GM21526 (cell line): ENCODE data around the gene CCNYL1.

ENCODE experiments used
- ATAC-seq: cut with Tn5 transposase; IDR thresholded peaks from one replicate; pipeline ENCODE4 v1.9.1; 2021; ENCODE audit warnings: moderate library complexity; ENCODE audit not compliant: unreplicated experiment, low FRiP score

CCNYL1 gene

DNA sequence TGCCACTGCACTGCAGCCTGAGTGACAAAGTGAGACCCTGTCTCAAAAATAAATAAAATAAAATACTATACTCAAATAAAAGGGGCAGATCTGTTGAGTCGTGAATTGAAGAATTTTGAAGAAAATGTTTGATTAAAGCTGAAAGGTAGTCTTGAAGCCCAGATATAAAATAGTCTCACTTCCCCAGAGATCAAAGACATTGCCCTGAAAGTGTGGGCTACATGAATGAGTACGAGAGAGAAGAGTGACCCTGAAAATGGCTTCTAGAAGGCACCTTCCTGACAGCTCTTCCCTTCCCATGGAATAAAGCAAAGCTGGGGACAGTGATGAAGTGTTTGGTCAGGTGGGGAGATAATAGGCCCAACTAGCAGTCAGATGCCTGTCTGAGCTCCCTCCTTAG lies 72.1 kb downstream of the CCNYL1 start:
- ATAC-seq = no peak

DNA sequence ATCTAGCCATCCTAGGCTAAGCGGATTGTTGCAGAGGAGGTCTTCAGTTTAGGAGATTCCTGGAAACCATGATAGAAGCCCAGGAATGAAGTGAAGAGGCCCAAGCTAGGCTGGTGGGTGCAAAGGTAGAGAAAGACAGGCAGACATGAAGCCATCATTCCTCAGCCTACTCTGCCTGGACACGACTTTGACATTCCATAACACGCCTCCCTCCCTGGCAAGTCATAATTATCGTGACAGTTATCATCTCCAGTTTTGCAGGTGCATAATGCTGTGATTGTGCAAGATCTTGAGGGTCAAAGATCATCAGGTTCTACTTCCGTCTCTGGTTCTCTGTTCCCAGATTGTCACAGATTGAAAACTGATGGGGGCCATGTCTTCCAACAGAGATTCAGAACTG lies 73.5 kb downstream of the CCNYL1 start:
- ATAC-seq = no peak

DNA sequence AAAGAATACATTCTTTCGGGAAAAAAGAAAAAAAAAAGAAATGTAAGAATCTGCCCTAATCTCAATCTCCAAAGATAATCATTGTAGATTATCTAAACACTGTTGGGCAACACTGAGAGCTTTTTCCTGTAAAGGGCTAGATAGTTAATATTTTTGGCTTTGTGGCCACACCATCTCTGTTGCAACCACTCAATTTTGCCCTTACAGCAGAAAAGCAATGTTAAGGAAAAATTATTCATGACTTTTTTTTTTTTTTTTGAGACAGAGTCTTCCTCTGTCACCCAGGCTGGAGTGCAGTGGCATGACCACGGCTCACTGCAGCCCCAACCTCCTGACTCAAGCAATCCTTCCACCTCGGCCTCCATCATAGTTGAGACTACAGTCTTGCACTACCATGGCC lies 75.6 kb downstream of the CCNYL1 start:
- no peak for ATAC-seq

DNA sequence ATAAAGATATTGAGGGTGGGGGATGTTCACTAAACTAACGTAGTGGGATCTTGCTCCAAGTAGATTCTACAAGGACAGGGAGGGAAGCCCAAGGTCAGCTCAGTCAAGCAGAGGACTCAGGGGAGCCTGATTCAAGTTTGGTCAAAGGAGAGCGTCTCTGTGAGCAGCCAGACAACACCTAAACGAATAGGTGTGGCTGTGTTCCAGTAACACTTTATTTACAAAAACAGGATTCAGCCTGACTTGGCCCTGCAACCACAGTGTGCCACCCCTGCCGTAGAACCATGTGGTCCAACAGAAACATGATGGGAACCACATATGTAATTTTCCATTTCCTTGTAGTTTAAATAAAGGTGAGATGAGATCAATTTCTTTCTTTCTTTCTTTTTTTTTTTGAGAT lies 76.4 kb downstream of the CCNYL1 start:
- no peak for ATAC-seq

DNA sequence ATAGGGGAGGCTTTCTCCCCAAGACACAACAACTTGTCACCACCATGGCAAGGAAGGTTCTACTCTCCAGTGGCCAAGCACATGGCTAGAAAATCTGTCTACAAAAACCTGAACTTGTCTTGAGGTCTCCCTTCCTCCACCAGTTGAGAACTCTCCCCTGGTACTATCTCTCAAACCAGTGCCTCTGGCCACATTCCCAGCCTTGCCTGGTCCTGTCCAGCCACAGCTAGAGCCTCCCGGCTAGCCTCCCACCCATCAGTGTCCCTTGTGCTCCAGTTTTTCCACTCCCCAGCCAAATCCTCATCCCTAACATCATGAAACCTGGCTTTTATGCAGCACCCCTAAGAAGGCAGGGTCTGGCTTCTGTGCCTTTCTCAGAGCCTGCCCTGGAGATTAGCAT lies 79.5 kb downstream of the CCNYL1 start:
- no peak for ATAC-seq

DNA sequence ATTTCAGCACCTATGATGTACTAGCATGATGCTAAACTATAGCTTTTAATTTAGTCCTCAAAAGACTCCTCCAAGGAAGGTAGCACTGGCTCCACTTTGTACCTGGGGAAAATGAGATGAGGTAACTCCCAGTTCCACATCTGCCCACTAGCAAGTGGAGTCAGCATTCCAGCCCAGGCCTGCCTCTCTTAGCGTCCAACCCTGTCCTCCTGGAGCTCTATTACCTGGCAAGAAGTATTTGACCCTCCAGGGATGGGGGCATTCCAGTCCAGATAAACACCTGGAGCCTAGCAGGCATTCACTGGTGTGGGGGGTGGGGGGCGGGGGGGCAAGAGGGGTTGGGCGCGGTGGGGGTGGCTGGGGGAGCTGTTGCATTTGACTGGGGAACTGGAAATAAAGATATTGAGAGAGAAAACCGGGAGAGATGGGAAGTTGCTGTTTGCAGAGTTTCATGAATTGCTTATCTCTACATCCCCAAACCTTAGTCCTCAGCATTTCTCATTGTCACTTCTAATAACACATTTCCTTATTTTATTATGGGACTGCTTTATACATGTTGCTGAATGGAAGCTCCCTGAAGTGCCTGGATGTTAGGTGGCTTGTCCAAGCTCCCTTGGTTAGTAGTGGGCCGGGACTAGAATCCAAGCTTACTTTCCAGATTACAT lies 80.3 kb downstream of the CCNYL1 start:
- ATAC-seq = no peak

DNA sequence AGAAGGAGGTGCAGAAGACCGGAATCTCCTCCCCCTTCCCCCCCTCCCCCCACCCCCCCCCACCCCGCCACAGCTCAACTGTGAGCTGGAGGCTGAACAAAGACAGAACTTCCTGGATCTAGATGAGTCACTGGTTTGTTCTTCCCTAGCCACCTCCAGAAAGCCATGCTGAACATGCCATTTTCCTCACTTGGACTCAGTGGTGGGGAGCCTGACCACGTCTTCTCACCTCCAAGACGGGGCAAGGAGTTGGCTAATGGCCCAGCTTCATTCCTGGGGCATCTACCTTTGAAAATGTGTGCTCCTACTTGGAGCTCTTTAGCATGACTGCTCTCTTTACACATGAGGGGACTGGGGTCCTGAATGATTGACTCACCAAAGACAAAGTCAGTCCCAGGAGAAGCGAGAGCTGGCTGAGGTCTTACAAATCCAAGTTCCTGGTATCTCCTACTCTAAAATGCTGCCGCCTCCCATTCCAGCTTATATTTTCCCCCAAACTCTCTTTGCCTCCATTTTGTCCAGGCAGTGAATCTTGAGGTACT lies 80.9 kb downstream of the CCNYL1 start:
- no peak for ATAC-seq

DNA sequence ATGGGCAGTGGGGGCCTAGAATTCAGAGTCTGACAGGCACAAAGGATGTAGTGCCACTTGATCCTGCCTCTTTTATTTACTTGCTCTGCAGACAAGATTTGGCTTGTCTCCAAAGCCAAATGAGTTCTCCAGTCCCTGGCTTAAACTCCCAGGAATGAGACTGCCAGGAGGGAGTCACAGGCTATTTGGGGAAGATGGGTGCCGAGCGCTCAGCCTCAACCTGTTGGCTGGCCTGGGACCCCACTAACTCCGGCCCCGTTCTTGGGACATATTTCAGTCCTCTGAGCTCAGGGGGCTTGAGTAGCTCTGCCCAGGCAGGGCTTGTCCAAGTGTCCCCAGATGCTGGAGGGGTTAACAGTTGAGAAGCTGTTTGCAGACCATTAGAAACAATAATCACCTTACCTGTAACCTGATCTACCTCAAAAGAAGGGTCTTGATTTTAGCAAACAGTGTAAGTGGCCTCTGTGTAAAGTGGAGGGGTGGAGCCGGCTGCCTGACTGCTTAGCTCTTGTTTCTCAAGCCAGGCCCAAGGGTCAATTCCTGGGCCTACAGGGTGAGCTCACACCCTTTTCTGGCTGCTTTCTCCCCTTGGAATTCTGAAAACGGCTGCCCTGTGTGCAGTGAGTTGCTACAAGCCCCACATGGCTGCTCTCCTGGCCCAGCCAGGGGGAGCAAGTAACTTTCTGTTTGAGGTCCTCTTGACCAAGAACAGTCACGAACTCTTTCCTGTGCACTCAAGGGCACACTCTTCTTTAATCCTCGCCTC lies 85.3 kb downstream of the CCNYL1 start:
- no peak for ATAC-seq

DNA sequence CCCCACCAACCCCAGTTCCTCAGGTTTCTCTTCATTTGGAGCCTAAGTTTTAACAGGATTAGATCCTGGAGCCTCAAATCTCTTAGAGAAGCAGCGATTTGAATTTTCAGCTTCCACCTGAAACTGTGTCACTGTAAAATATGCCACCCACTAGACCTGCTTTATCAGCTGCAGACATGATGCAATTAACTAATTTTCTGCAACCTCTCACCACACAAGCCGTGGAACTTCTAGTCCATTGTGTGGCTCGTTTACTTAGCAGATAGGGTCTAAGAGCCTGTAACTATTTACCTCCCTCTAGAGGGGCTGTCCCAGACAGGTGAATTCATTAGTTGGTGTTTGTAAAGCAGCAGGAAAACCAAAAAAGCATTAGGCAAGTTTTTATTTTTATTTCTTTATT lies 89.8 kb downstream of the CCNYL1 start:
- ATAC-seq = no peak

DNA sequence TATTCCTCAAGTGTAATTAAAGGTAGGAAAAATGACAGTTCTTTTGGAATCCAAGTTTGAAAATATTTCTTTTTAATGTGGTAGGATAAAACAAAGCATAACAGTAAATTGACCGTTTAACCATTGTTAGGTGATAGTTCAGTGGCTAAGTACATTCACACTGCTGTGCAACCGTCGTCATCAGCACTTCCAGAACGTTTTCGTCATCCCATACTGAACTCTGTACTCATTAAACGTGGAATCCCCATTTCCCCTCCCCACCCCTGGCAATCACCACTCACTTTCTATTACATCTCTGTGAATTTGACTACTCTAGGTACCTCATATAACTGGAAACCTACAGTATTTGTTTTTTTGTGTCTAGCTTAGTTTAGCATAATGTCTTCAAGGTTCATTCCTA lies 91.2 kb downstream of the CCNYL1 start:
- no peak for ATAC-seq
